A549 (cell line): ENCODE data around the gene WIZ.

Experiments
- CBX8 ChIP-seq: fragments of 200-600 bp; sonication (generic); IDR thresholded peaks from 2 replicates; pipeline ENCODE4 v1.6.1; 2016
- CEBPB ChIP-seq, 2 experiments: fragments of >200 bp in 1 of 2; sonication (Bioruptor Twin) in 1 of 2; formaldehyde crosslinking in 1 of 2; IDR thresholded peaks; 2 replicates each; pipeline ENCODE4 v1.6.1; 2012 to 2016
- EP300 ChIP-seq, 2 experiments: fragments of >200 bp; sonication (Bioruptor Twin); formaldehyde crosslinking; IDR thresholded peaks; 2 replicates in 1 of 2; 3 replicates in 1 of 2; pipeline ENCODE4 v1.6.1; 2016 to 2017
- HOXA7 ChIP-seq: fragments of 250-450 bp; sonication (Bioruptor Pico); IDR thresholded peaks from 2 replicates; pipeline ENCODE4 v1.5.0; 2020; ENCODE audit warnings: mild to moderate bottlenecking, moderate library complexity
- POLR2A ChIP-seq: IDR thresholded peaks from 2 replicates; pipeline ENCODE4 v1.6.1; 2012; ENCODE audit warnings: mild to moderate bottlenecking, low read length
- POLR2AphosphoS2 ChIP-seq: conservative IDR thresholded peaks from 2 replicates; pipeline ENCODE4 v1.6.1; 2012; ENCODE audit warnings: low read length, improper control_type of control experiment, inconsistent platforms
- RNF2 ChIP-seq: fragments of 200-600 bp; sonication (generic); IDR thresholded peaks from 2 replicates; pipeline ENCODE4 v1.6.1; 2016; ENCODE audit warnings: low read depth, mild to moderate bottlenecking, antibody characterized with exemption, moderate library complexity, borderline replicate concordance
- TF ChIP-seq, protein P1 (sequence below): fragments of 200-600 bp; sonication (generic); IDR thresholded peaks from 2 replicates; pipeline ENCODE4 v1.6.1; 2016; ENCODE audit warnings: antibody characterized with exemption, mild to moderate bottlenecking, moderate library complexity
- TF ChIP-seq, protein P2 (sequence below): fragments of >200 bp; sonication (Bioruptor Twin); formaldehyde crosslinking; IDR thresholded peaks from 3 replicates; pipeline ENCODE4 v1.5.1; 2016
- TF ChIP-seq, protein P3 (sequence below): IDR thresholded peaks from 2 replicates; pipeline ENCODE4 v1.6.1; 2012

DNA sequence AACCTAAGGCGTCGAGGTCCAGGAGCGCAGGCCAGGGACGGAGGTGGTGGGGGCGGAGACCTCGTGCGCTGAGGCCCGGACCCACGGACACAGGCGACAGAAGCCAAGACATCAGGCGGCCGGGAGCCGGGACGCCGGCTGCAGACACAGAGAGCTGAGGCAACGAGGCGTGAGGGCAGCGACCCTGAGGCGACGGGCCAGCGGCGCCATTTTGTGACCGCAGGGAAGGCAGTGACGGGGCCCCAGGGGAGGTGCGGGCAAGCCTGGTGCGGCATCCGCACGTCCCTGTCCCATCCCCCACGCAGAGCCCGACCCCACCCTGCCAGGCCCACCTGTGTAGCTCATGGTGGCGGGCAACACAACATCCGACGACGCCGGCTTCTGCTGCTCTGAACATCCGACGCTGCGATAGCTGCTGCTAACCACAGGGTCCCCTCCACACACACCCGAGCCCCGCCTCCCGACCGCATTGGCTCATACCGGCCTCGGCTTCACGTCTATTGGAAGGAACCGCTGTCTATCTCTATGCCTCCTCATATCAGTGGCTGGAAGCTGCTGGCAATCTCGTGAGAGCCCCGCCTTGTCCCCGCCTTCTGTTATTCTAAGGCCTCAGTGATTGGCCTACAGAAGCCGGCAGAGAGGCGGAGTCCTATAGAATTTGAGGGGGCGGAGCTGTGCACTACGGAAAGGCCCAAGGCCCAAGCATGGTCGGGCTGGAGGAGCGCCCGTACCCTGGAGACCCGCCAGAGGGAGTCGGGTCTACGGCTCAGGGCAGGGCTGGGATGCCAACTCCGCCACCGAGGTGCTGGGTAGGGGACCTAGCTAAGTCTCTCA is 31.0 kb downstream of the WIZ start, which contains the start of gene AKAP8L:
- TF ChIP-seq, protein P1, sequence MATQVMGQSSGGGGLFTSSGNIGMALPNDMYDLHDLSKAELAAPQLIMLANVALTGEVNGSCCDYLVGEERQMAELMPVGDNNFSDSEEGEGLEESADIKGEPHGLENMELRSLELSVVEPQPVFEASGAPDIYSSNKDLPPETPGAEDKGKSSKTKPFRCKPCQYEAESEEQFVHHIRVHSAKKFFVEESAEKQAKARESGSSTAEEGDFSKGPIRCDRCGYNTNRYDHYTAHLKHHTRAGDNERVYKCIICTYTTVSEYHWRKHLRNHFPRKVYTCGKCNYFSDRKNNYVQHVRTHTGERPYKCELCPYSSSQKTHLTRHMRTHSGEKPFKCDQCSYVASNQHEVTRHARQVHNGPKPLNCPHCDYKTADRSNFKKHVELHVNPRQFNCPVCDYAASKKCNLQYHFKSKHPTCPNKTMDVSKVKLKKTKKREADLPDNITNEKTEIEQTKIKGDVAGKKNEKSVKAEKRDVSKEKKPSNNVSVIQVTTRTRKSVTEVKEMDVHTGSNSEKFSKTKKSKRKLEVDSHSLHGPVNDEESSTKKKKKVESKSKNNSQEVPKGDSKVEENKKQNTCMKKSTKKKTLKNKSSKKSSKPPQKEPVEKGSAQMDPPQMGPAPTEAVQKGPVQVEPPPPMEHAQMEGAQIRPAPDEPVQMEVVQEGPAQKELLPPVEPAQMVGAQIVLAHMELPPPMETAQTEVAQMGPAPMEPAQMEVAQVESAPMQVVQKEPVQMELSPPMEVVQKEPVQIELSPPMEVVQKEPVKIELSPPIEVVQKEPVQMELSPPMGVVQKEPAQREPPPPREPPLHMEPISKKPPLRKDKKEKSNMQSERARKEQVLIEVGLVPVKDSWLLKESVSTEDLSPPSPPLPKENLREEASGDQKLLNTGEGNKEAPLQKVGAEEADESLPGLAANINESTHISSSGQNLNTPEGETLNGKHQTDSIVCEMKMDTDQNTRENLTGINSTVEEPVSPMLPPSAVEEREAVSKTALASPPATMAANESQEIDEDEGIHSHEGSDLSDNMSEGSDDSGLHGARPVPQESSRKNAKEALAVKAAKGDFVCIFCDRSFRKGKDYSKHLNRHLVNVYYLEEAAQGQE: peak; percentile 46; the same call in 1 of the 2 replicates
- peak; percentile 85 for TF ChIP-seq POLR2A
- TF ChIP-seq, protein P2, sequence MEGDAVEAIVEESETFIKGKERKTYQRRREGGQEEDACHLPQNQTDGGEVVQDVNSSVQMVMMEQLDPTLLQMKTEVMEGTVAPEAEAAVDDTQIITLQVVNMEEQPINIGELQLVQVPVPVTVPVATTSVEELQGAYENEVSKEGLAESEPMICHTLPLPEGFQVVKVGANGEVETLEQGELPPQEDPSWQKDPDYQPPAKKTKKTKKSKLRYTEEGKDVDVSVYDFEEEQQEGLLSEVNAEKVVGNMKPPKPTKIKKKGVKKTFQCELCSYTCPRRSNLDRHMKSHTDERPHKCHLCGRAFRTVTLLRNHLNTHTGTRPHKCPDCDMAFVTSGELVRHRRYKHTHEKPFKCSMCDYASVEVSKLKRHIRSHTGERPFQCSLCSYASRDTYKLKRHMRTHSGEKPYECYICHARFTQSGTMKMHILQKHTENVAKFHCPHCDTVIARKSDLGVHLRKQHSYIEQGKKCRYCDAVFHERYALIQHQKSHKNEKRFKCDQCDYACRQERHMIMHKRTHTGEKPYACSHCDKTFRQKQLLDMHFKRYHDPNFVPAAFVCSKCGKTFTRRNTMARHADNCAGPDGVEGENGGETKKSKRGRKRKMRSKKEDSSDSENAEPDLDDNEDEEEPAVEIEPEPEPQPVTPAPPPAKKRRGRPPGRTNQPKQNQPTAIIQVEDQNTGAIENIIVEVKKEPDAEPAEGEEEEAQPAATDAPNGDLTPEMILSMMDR: peak; percentile 33; the same call in 2 of the 3 replicates
- no peak for TF ChIP-seq CBX8
- TF ChIP-seq EP300 (IDR thresholded peaks at IDR 0.05): no peak
- peak; percentile 74; the same call in 1 of the 2 replicates for TF ChIP-seq POLR2AphosphoS2
- TF ChIP-seq, protein P3, sequence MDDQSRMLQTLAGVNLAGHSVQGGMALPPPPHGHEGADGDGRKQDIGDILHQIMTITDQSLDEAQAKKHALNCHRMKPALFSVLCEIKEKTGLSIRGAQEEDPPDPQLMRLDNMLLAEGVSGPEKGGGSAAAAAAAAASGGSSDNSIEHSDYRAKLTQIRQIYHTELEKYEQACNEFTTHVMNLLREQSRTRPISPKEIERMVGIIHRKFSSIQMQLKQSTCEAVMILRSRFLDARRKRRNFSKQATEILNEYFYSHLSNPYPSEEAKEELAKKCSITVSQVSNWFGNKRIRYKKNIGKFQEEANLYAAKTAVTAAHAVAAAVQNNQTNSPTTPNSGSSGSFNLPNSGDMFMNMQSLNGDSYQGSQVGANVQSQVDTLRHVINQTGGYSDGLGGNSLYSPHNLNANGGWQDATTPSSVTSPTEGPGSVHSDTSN: peak; percentile 99
- TF ChIP-seq RNF2: no peak
- no peak for TF ChIP-seq HOXA7 (CRISPR knock-in tag)
- TF ChIP-seq CEBPB (IDR thresholded peaks at IDR 0.05): no peak
